ENCODE data around the gene IGFBP2.

GRCh38 chr2:216589791-216590190 is 43.4 kb upstream of the IGFBP2 start:
- TF ChIP-seq CTCF (conservative IDR thresholded peaks at IDR 0.05 in 1 of 2, IDR thresholded peaks at IDR 0.05 in 1 of 2; ENCODE audit: extremely low read depth in 1 of 2, insufficient read depth in 1 of 2, low read depth in 1 of 2, low read length in 2 of 2) (no peak), EZH2 (IDR thresholded peaks at IDR 0.05; ENCODE audit: borderline replicate concordance, low read length) (no peak)
